ENCODE measurements around the gene PGAP2.
A peak's percentile ranks its signal among the peaks of the same experiment; 100 is the strongest.

The PGAP2 gene

GRCh38 chr11:3840870-3841425 is 32.6 kb downstream of the PGAP2 start, which contains the start of gene RHOG:
RHOG (minus strand) TSS chr11:3840959; CDS start chr11:3828138, 12,821 bp downstream.
- H3K27me3 ChIP-seq (ENCODE audit: control insufficient read depth, insufficient read depth, low read length): no peaks in the 10 kb centered on the region
- H3K9me3 ChIP-seq (ENCODE audit: control insufficient read depth, insufficient read depth, low read length): no peaks in the 10 kb centered on the region
- DNase-seq (ENCODE audit: low read depth, low spot score): no peak
- no peak within 1 kb of the TSS for H3K27ac ChIP-seq (ENCODE audit: low read length)
- H3K36me3 ChIP-seq (ENCODE audit: control insufficient read depth, insufficient read depth, low read length): no peaks in the 10 kb centered on the region
- peak within 1 kb of the TSS; percentile 69; the same call in 1 of the 2 replicates for H3K4me3 ChIP-seq (ENCODE audit: low read length)
- H3K4me1 ChIP-seq (ENCODE audit: control insufficient read depth, insufficient read depth, low read length): peaks cover 4% of the 10 kb centered on the region
- WGBS (ENCODE audit: insufficient coverage, insufficient read length): no CpG with 5 or more reads among the region's 42 CpGs

DNA sequence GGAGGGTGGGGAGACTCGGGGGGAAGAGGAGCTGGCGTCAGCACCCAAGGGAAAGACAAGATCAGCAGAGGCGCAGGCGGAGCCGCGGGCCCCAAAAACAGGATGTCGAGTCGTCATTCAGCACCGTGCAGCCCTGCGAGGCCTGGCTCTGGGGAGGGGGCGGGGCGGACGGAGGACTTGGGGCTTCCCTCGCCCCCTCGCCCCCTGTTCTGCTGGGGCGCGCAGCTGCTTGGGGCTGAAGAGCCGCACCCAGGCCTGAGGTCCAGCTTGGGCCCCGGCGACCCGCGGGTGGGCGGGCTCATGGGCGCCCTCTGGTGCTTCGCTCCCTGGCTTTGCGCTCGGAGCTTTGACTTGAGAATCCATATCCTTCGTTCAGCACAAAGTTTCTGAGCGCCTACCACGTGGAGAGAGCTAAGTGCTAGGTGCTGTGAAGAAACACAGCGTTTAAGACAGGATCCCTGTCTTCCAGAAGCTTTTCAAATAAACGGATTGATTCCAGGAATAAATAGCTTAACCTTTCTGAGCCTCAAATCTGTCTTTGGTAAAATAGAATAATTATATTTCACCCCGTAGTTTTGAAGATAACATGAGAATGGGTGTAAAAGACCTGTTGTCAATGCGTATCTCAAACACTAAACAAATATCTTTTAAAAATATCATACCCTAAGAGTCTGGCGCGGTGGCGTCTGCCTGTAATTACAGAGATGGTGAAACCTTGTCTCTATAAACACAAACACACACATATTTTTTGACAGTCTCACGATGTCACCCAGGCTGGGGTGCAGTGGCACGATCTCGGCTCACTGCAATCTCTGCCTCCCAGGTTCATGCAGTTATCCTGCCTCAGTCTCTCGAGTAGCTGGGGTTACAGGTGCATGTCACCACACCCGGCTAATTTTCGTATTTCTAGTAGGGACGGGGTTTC is 33.3 kb downstream of the PGAP2 start:
- Histone ChIP-seq H3K27me3 (ENCODE audit: control insufficient read depth, insufficient read depth, low read length) (no peaks in the 10 kb centered on the region), H3K4me3 (ENCODE audit: low read length) (peak overlapping the region; percentile 69; the same call in 1 of the 2 replicates), H3K27ac (ENCODE audit: low read length) (no peak overlapping the region), H3K9me3 (ENCODE audit: control insufficient read depth, insufficient read depth, low read length) (no peaks in the 10 kb centered on the region), H3K4me1 (ENCODE audit: control insufficient read depth, insufficient read depth, low read length) (peaks cover 4% of the 10 kb centered on the region), H3K36me3 (ENCODE audit: control insufficient read depth, insufficient read depth, low read length) (no peaks in the 10 kb centered on the region)
- DNase-seq (ENCODE audit: low read depth, low spot score): no peak
- WGBS (ENCODE audit: insufficient coverage, insufficient read length): no CpG with 5 or more reads among the region's 44 CpGs

DNA sequence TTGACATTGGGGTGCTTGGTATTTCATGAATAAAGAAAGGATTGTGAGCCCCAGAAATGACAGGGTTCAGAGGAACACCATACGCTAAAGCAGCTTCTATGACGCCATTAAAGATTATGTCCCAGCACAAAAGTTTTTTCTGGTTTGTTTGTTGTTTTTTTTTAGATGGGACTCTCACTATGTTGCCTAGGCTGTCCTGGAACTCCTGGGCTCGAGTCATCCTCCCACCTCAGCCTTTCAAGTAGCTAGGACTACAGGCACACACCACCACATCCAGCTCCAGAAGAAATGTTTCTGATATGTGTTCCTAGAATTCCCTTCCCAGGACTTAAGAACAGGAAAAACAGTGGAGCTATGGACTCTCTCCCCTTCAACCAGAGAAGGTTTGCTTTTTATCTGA is 35.0 kb downstream of the PGAP2 start:
- Histone ChIP-seq H3K4me1 (ENCODE audit: control insufficient read depth, insufficient read depth, low read length) (no peaks in the 10 kb centered on the region; the same call in 1 of the 2 replicates), H3K4me3 (ENCODE audit: low read length) (no peak overlapping the region), H3K27ac (ENCODE audit: low read length) (no peak overlapping the region), H3K36me3 (ENCODE audit: control insufficient read depth, insufficient read depth, low read length) (no peaks in the 10 kb centered on the region), H3K27me3 (ENCODE audit: control insufficient read depth, insufficient read depth, low read length) (no peaks in the 10 kb centered on the region), H3K9me3 (ENCODE audit: control insufficient read depth, insufficient read depth, low read length) (no peaks in the 10 kb centered on the region)
- no CpG with 5 or more reads among the region's 3 CpGs for WGBS (ENCODE audit: insufficient coverage, insufficient read length)
- no peak for DNase-seq (ENCODE audit: low read depth, low spot score)

GRCh38 chr11:3845246-3845645 is 36.9 kb downstream of the PGAP2 start:
- Histone ChIP-seq H3K36me3 (ENCODE audit: control insufficient read depth, insufficient read depth, low read length) (no peaks in the 10 kb centered on the region), H3K4me3 (ENCODE audit: low read length) (no peak overlapping the region), H3K27me3 (ENCODE audit: control insufficient read depth, insufficient read depth, low read length) (no peaks in the 10 kb centered on the region), H3K27ac (ENCODE audit: low read length) (no peak overlapping the region), H3K4me1 (ENCODE audit: control insufficient read depth, insufficient read depth, low read length) (no peaks in the 10 kb centered on the region), H3K9me3 (ENCODE audit: control insufficient read depth, insufficient read depth, low read length) (no peaks in the 10 kb centered on the region)
- no peak for DNase-seq (ENCODE audit: low read depth, low spot score)
- no CpG with 5 or more reads among the region's 1 CpG for WGBS (ENCODE audit: insufficient coverage, insufficient read length)

GRCh38 chr11:3845670-3846069 is 37.3 kb downstream of the PGAP2 start:
- Histone ChIP-seq H3K9me3 (ENCODE audit: control insufficient read depth, insufficient read depth, low read length) (no peaks in the 10 kb centered on the region), H3K36me3 (ENCODE audit: control insufficient read depth, insufficient read depth, low read length) (no peaks in the 10 kb centered on the region), H3K27me3 (ENCODE audit: control insufficient read depth, insufficient read depth, low read length) (no peaks in the 10 kb centered on the region), H3K27ac (ENCODE audit: low read length) (no peak overlapping the region), H3K4me3 (ENCODE audit: low read length) (no peak overlapping the region), H3K4me1 (ENCODE audit: control insufficient read depth, insufficient read depth, low read length) (no peaks in the 10 kb centered on the region)
- WGBS (ENCODE audit: insufficient coverage, insufficient read length): no CpG with 5 or more reads among the region's 3 CpGs
- DNase-seq (ENCODE audit: low read depth, low spot score): no peak

GRCh38 chr11:3849297-3849874 is 41.0 kb downstream of the PGAP2 start:
- no peaks in the 10 kb centered on the region for H3K36me3 ChIP-seq (ENCODE audit: control insufficient read depth, insufficient read depth, low read length)
- H3K4me3 ChIP-seq (ENCODE audit: low read length): no peak overlapping the region
- WGBS (ENCODE audit: insufficient coverage, insufficient read length): no CpG with 5 or more reads among the region's 10 CpGs
- H3K9me3 ChIP-seq (ENCODE audit: control insufficient read depth, insufficient read depth, low read length): no peaks in the 10 kb centered on the region
- H3K27ac ChIP-seq (ENCODE audit: low read length): no peak overlapping the region
- no peaks in the 10 kb centered on the region for H3K27me3 ChIP-seq (ENCODE audit: control insufficient read depth, insufficient read depth, low read length)
- no peak for DNase-seq (ENCODE audit: low read depth, low spot score)
- H3K4me1 ChIP-seq (ENCODE audit: control insufficient read depth, insufficient read depth, low read length): no peaks in the 10 kb centered on the region

GRCh38 chr11:3853545-3853842 is 45.1 kb downstream of the PGAP2 start:
- WGBS (ENCODE audit: insufficient coverage, insufficient read length): no CpG with 5 or more reads among the region's 1 CpG
- Histone ChIP-seq H3K36me3 (ENCODE audit: control insufficient read depth, insufficient read depth, low read length) (no peaks in the 10 kb centered on the region), H3K27me3 (ENCODE audit: control insufficient read depth, insufficient read depth, low read length) (no peaks in the 10 kb centered on the region; the same call in 1 of the 2 replicates), H3K27ac (ENCODE audit: low read length) (no peak overlapping the region), H3K4me3 (ENCODE audit: low read length) (no peak overlapping the region), H3K9me3 (ENCODE audit: control insufficient read depth, insufficient read depth, low read length) (no peaks in the 10 kb centered on the region), H3K4me1 (ENCODE audit: control insufficient read depth, insufficient read depth, low read length) (0 out of 2 replicates have a peak, but pooled peaks cover 3% of the 10 kb centered on the region)
- DNase-seq (ENCODE audit: low read depth, low spot score): no peak

DNA sequence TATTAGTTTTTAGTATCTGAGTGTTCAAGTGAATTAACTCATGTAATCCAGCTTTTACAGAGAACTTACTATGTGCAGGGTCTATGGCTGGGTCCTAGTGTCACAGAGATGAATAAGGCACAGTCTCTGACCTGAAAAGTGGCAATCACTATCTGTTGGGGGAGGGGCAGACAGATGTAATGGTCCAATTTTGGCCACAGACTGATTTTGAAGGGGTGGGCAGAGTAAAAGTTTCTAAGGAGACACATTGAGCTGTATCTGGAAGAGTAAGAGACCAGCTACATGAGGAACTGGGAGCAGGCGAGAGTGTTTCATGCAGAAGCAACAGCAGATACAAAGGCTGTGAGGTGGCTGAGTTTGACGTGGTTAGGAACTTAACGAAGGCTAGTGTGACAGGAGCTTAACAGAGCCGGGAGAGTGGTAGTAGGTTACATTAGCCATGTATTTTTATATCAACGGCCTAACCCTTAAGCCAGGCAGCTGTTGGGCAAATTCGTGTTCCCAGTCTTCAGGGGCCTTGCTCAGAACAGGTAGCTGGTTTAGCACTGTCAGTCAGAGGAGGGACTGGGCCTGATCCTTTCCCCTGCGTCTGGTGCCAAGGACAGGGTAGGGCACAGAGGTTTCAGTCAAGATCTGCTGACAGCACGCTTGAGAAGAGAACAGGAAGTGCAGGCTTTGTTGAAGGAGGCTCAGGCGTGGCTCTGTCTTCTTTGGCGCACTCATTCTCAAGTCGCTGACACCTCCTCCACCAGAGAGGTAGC is 45.7 kb downstream of the PGAP2 start:
- Histone ChIP-seq H3K27me3 (ENCODE audit: control insufficient read depth, insufficient read depth, low read length) (no peaks in the 10 kb centered on the region; the same call in 1 of the 2 replicates), H3K4me3 (ENCODE audit: low read length) (no peak overlapping the region), H3K4me1 (ENCODE audit: control insufficient read depth, insufficient read depth, low read length) (0 out of 2 replicates have a peak, but pooled peaks cover 3% of the 10 kb centered on the region), H3K27ac (ENCODE audit: low read length) (no peak overlapping the region), H3K36me3 (ENCODE audit: control insufficient read depth, insufficient read depth, low read length) (no peaks in the 10 kb centered on the region), H3K9me3 (ENCODE audit: control insufficient read depth, insufficient read depth, low read length) (no peaks in the 10 kb centered on the region)
- no CpG with 5 or more reads among the region's 11 CpGs for WGBS (ENCODE audit: insufficient coverage, insufficient read length)
- DNase-seq (ENCODE audit: low read depth, low spot score): no peak

DNA sequence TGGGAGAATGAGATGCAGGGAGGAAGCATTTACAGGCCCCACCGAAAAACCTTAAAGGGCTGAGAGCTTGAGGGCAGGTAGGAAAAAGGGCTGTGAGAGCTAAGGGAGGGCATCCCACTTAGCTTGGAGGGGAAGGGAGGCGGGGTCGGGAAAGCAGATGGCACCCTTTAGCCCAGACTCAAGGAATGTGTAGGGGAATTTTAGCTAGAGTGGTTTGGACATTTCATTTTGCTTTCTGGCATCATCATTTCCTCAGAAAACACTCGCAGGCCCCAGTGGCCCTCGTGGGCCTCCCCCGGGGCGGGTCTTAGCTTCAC is 46.3 kb downstream of the PGAP2 start:
- no peaks in the 10 kb centered on the region for H3K9me3 ChIP-seq (ENCODE audit: control insufficient read depth, insufficient read depth, low read length)

More for the DNA sequence above, 46.3 kb downstream of the PGAP2 start:
- peaks cover 6% of the 10 kb centered on the region; the same call in 1 of the 2 replicates for H3K4me1 ChIP-seq (ENCODE audit: control insufficient read depth, insufficient read depth, low read length)
- no peaks in the 10 kb centered on the region; the same call in 1 of the 2 replicates for H3K27me3 ChIP-seq (ENCODE audit: control insufficient read depth, insufficient read depth, low read length)
- no CpG with 5 or more reads among the region's 7 CpGs for WGBS (ENCODE audit: insufficient coverage, insufficient read length)
- no peak for DNase-seq (ENCODE audit: low read depth, low spot score)
- H3K4me3 ChIP-seq (ENCODE audit: low read length): no peak overlapping the region; the same call in 1 of the 2 replicates
- H3K36me3 ChIP-seq (ENCODE audit: control insufficient read depth, insufficient read depth, low read length): no peaks in the 10 kb centered on the region
- H3K27ac ChIP-seq (ENCODE audit: low read length): no peak overlapping the region
